SK-N-SH treated with all-trans-retinoic acid at 6 μM for 48 hours (cell line): ENCODE data around the gene TMEM183A.
"Not testable (repeated sequence)": the region's sequence is repeated elsewhere in the genome, so short reads cannot be mapped to it uniquely, and the experiment has no call there.

Source experiments
- ATAC-seq: fragments of 200-7000 bp; cut with Tn5 transposase; 3 replicates; pipeline ENCODE4 v1.9.1; 2020; ENCODE audit warnings: mild to moderate bottlenecking, moderate library complexity
- BACH2 ChIP-seq: fragments of 250-450 bp; sonication (Bioruptor Pico); IDR thresholded peaks from 2 replicates; pipeline ENCODE4 v1.9.0; 2021; ENCODE audit warnings: mild to moderate bottlenecking, borderline replicate concordance
- CSDC2 ChIP-seq: fragments of 250-450 bp; sonication (Bioruptor Pico); IDR thresholded peaks from 2 replicates; pipeline ENCODE4 v1.5.0; 2020; ENCODE audit warnings: mild to moderate bottlenecking, moderate library complexity
- ESRRG ChIP-seq: fragments of 250-450 bp; sonication (Bioruptor Pico); IDR thresholded peaks from 2 replicates; pipeline ENCODE4 v1.6.1; 2021; ENCODE audit warnings: mild to moderate bottlenecking
- GLIS3 ChIP-seq: fragments of 250-450 bp; sonication (Bioruptor Pico); IDR thresholded peaks from 2 replicates; pipeline ENCODE4 v1.5.0; 2020; ENCODE audit warnings: mild to moderate bottlenecking, moderate library complexity
- ISL1 ChIP-seq: fragments of 250-450 bp; sonication (Bioruptor Pico); IDR thresholded peaks from 2 replicates; pipeline ENCODE4 v2.1.2; 2022; ENCODE audit warnings: mild to moderate bottlenecking, moderate library complexity
- OSR1 ChIP-seq: fragments of 250-450 bp; sonication (Bioruptor Pico); IDR thresholded peaks from 2 replicates; pipeline ENCODE4 v1.8.0; 2022; ENCODE audit warnings: moderate library complexity, mild to moderate bottlenecking, inconsistent platforms
- PPARA ChIP-seq: fragments of 250-450 bp; sonication (Bioruptor Pico); IDR thresholded peaks from 2 replicates; pipeline ENCODE4 v1.5.0; 2020; ENCODE audit warnings: mild to moderate bottlenecking, borderline replicate concordance
- RARB ChIP-seq: fragments of 250-450 bp; sonication (Bioruptor Pico); IDR thresholded peaks from 2 replicates; pipeline ENCODE4 v1.8.0; 2021; ENCODE audit warnings: mild to moderate bottlenecking, moderate library complexity
- SNAI2 ChIP-seq: fragments of 250-450 bp; sonication (Bioruptor Pico); IDR thresholded peaks from 2 replicates; pipeline ENCODE4 v1.5.0; 2020; ENCODE audit warnings: mild to moderate bottlenecking, moderate library complexity
- TOX ChIP-seq: fragments of 250-450 bp; sonication (Bioruptor Pico); IDR thresholded peaks from 2 replicates; pipeline ENCODE4 v1.8.0; 2021; ENCODE audit warnings: mild to moderate bottlenecking, moderate library complexity, borderline replicate concordance
- ZC3H10 ChIP-seq: fragments of 250-450 bp; sonication (Bioruptor Pico); IDR thresholded peaks from 2 replicates; pipeline ENCODE4 v1.5.1; 2021; ENCODE audit warnings: mild to moderate bottlenecking, moderate library complexity
- ZFP3 ChIP-seq: fragments of 250-450 bp; sonication (Bioruptor Pico); IDR thresholded peaks from 2 replicates; pipeline ENCODE4 v1.5.0; 2020; ENCODE audit warnings: mild to moderate bottlenecking, moderate library complexity
- ZNF565 ChIP-seq: fragments of 450-650 bp; formaldehyde crosslinking; conservative IDR thresholded peaks from 2 replicates; pipeline ENCODE4 v1.5.0; 2020; ENCODE audit warnings: low read depth, mild to moderate bottlenecking, moderate library complexity
- ZNF8 ChIP-seq: fragments of 450-650 bp; formaldehyde crosslinking; IDR thresholded peaks from 2 replicates; pipeline ENCODE4 v1.5.0; 2020; ENCODE audit warnings: mild to moderate bottlenecking, moderate library complexity
- TF ChIP-seq, protein P1 (sequence below): fragments of 250-450 bp; sonication (Bioruptor Pico); IDR thresholded peaks from 2 replicates; pipeline ENCODE4 v1.5.1; 2020; ENCODE audit warnings: low read depth, mild to moderate bottlenecking, moderate library complexity
- TF ChIP-seq, protein P2 (sequence below): fragments of 250-450 bp; sonication (Bioruptor Pico); IDR thresholded peaks from 2 replicates; pipeline ENCODE4 v1.8.0; 2020; ENCODE audit warnings: mild to moderate bottlenecking, moderate library complexity, borderline replicate concordance
- TF ChIP-seq, protein P3 (sequence below): fragments of 250-450 bp; sonication (Bioruptor Pico); IDR thresholded peaks from 2 replicates; pipeline ENCODE4 v1.8.0; 2021; ENCODE audit warnings: low read depth, mild to moderate bottlenecking, moderate library complexity, borderline replicate concordance
- TF ChIP-seq, protein P4 (sequence below): fragments of 250-450 bp; sonication (Bioruptor Pico); IDR thresholded peaks from 2 replicates; pipeline ENCODE4 v1.5.0; 2020; ENCODE audit warnings: mild to moderate bottlenecking, moderate library complexity

Gene TMEM183A

DNA sequence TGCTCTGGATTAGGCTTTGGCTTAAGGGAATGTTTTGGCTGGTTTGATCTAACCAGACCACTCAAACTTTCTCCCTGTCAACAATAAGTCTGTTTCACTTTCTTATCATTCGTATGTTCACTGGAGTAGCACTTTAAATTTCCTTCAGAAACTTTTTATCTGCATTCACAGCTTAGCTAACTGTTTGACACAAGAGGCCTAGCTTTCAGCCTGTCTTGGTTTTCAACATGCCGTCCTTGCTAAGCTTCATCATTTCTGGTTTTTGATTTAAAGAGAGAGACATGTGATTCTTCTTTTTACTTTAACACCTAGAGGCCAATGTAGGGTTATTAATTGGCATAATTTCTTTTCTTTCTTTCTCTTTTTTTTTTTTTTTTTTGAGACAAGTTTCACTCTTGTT, 25.2 kb upstream of the TMEM183A start:
- ATAC-seq, result no peak
- no peak for TF ChIP-seq SNAI2
- no peak for TF ChIP-seq PPARA (CRISPR knock-in tag)
- no peak for TF ChIP-seq ZNF565 (CRISPR knock-in tag)
- TF ChIP-seq CSDC2 (CRISPR knock-in tag), result no peak
- TF ChIP-seq, protein P1, sequence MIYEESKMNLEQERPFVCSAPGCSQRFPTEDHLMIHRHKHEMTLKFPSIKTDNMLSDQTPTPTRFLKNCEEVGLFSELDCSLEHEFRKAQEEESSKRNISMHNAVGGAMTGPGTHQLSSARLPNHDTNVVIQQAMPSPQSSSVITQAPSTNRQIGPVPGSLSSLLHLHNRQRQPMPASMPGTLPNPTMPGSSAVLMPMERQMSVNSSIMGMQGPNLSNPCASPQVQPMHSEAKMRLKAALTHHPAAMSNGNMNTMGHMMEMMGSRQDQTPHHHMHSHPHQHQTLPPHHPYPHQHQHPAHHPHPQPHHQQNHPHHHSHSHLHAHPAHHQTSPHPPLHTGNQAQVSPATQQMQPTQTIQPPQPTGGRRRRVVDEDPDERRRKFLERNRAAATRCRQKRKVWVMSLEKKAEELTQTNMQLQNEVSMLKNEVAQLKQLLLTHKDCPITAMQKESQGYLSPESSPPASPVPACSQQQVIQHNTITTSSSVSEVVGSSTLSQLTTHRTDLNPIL (CRISPR knock-in tag), result no peak
- TF ChIP-seq ZFP3 (CRISPR knock-in tag), result no peak
- no peak for TF ChIP-seq TOX
- TF ChIP-seq ZNF8 (CRISPR knock-in tag), result no peak
- TF ChIP-seq ZC3H10 (CRISPR knock-in tag), result no peak
- no peak for TF ChIP-seq RARB (CRISPR knock-in tag)
- no peak for TF ChIP-seq ESRRG (CRISPR knock-in tag)
- TF ChIP-seq OSR1 (CRISPR knock-in tag), result no peak
- TF ChIP-seq, protein P2, sequence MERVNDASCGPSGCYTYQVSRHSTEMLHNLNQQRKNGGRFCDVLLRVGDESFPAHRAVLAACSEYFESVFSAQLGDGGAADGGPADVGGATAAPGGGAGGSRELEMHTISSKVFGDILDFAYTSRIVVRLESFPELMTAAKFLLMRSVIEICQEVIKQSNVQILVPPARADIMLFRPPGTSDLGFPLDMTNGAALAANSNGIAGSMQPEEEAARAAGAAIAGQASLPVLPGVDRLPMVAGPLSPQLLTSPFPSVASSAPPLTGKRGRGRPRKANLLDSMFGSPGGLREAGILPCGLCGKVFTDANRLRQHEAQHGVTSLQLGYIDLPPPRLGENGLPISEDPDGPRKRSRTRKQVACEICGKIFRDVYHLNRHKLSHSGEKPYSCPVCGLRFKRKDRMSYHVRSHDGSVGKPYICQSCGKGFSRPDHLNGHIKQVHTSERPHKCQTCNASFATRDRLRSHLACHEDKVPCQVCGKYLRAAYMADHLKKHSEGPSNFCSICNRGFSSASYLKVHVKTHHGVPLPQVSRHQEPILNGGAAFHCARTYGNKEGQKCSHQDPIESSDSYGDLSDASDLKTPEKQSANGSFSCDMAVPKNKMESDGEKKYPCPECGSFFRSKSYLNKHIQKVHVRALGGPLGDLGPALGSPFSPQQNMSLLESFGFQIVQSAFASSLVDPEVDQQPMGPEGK (CRISPR knock-in tag), result no peak
- no peak for TF ChIP-seq ISL1 (CRISPR knock-in tag)
- TF ChIP-seq GLIS3 (CRISPR knock-in tag), result no peak

DNA sequence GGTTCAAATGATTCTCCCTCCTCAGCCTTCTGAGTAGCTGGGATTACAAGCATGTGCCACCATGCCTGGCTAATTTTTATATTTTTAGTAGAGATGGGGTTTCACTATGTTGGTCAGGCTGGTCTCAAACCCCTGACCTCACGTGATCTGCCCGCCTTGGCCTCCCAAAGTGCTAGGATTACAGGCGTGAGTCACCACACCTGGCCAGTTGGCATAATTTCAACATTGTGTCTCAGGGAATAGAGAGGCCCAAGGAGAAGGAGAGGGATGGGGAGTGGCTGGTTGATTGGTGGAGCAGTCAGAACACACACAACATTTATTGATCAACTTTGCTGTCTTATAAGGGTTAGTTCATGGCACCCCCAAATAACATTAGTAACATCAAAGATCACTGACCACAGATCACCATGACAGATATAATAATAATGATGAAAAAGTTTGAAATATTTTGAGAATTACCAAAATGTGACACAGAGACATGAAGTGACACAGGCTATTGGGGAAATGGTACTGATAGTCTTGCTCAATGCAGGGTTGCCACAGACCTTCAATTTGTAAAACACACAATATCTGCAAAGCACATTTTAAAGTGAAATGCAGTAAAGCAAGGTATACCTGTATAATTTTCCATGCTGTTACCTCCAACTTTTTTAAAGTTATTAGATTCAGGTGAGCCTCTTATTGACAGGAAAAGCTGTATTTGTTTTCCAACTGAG, 24.3 kb upstream of the TMEM183A start:
- TF ChIP-seq RARB (CRISPR knock-in tag), result no peak
- TF ChIP-seq, protein P1 (CRISPR knock-in tag), result no peak
- TF ChIP-seq, protein P3, sequence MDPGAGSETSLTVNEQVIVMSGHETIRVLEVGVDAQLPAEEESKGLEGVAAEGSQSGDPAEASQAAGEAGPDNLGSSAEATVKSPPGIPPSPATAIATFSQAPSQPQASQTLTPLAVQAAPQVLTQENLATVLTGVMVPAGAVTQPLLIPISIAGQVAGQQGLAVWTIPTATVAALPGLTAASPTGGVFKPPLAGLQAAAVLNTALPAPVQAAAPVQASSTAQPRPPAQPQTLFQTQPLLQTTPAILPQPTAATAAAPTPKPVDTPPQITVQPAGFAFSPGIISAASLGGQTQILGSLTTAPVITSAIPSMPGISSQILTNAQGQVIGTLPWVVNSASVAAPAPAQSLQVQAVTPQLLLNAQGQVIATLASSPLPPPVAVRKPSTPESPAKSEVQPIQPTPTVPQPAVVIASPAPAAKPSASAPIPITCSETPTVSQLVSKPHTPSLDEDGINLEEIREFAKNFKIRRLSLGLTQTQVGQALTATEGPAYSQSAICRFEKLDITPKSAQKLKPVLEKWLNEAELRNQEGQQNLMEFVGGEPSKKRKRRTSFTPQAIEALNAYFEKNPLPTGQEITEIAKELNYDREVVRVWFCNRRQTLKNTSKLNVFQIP (CRISPR knock-in tag), result no peak
- TF ChIP-seq ZNF565 (CRISPR knock-in tag), result no peak
- TF ChIP-seq CSDC2 (CRISPR knock-in tag), result no peak
- no peak for TF ChIP-seq SNAI2
- no peak for TF ChIP-seq OSR1 (CRISPR knock-in tag)
- TF ChIP-seq ISL1 (CRISPR knock-in tag), result no peak
- no peak for TF ChIP-seq TOX
- TF ChIP-seq ZNF8 (CRISPR knock-in tag), result no peak
- no peak for TF ChIP-seq ZC3H10 (CRISPR knock-in tag)
- TF ChIP-seq, protein P4, sequence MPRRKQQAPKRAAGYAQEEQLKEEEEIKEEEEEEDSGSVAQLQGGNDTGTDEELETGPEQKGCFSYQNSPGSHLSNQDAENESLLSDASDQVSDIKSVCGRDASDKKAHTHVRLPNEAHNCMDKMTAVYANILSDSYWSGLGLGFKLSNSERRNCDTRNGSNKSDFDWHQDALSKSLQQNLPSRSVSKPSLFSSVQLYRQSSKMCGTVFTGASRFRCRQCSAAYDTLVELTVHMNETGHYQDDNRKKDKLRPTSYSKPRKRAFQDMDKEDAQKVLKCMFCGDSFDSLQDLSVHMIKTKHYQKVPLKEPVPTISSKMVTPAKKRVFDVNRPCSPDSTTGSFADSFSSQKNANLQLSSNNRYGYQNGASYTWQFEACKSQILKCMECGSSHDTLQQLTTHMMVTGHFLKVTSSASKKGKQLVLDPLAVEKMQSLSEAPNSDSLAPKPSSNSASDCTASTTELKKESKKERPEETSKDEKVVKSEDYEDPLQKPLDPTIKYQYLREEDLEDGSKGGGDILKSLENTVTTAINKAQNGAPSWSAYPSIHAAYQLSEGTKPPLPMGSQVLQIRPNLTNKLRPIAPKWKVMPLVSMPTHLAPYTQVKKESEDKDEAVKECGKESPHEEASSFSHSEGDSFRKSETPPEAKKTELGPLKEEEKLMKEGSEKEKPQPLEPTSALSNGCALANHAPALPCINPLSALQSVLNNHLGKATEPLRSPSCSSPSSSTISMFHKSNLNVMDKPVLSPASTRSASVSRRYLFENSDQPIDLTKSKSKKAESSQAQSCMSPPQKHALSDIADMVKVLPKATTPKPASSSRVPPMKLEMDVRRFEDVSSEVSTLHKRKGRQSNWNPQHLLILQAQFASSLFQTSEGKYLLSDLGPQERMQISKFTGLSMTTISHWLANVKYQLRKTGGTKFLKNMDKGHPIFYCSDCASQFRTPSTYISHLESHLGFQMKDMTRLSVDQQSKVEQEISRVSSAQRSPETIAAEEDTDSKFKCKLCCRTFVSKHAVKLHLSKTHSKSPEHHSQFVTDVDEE (CRISPR knock-in tag), result no peak
- no peak for TF ChIP-seq GLIS3 (CRISPR knock-in tag)
- no peak for TF ChIP-seq BACH2 (CRISPR knock-in tag)
- TF ChIP-seq, protein P2 (CRISPR knock-in tag), result no peak
- no peak for TF ChIP-seq ESRRG (CRISPR knock-in tag)

DNA sequence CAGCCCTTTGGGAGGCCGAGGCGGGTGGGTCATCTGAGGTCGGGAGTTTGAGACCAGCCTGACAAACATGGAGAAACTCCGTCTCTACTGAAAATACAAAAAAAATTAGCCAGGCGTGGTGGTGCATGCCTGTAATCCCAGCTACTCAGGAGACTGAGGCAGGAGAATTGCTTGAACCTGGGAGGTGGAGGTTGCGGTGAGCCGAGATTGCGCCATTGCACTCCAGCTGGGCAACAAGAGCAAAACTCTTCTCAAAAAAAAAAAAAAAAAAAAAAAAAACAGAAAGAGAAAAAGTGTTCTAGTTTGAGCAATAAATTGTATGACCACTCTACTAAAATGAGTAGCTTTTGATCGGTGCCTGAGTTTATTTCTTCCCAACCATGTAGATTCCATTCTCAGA, 21.1 kb upstream of the TMEM183A start:
- ATAC-seq, result not testable (repeated sequence)

More for the DNA sequence above, 24.3 kb upstream of the TMEM183A start:
- ATAC-seq, result no peak
